Dermis blood vessel endothelial cell (primary cell): ENCODE results near the gene ENGASE. TPM values are rescaled to one million over a fixed set of nuclear protein-coding genes. Genes with fewer than 3 reads are reported as not detected.

ENCODE experiments used
- total RNA-seq: library from RNA; depleted of rRNA; stranded (reverse); fragments of >200 nt; gene quantifications from 2 replicates; pipeline ENCODE4 v1.2.3, GENCODE V29; 2014

Gene ENGASE
- total RNA-seq, 1 donor from 2014 or later = 19.6 TPM

Other genes with a start within 250 kb of the ENGASE start
- 22.8 and 24.7 TPM in 2 replicates for gene USP36, start 234.0 kb upstream of the ENGASE start, total RNA-seq
- 1.5 and 5.1 TPM in 2 replicates for gene CEP295NL, start 171.6 kb upstream of the ENGASE start, total RNA-seq
- gene TIMP2, start 149.4 kb upstream of the ENGASE start, total RNA-seq = 57.9 and 95.3 TPM in 2 replicates
- 3.5 and 7.5 TPM in 2 replicates for gene LGALS3BP, start 94.9 kb upstream of the ENGASE start, total RNA-seq
- gene CANT1, start 65.1 kb upstream of the ENGASE start, total RNA-seq = 64.8 and 97.3 TPM in 2 replicates
- gene C1QTNF1, start 50.7 kb upstream of the ENGASE start, total RNA-seq = 14.6 and 16.9 TPM in 2 replicates